Naive thymus-derived CD4-positive, alpha-beta T cell (primary cell): ENCODE results near the gene MYH10. TPM values are rescaled to one million over a fixed set of nuclear protein-coding genes. Genes with fewer than 3 reads are reported as not detected.

Source experiments
- ATAC-seq: fragments of 150-1000 bp; cut with Tn5 transposase; 2 replicates; pipeline ENCODE4 v1.10.0; 2021; ENCODE audit warnings: mild to moderate bottlenecking, moderate library complexity
- CTCF ChIA-PET: fragments of 350-600 bp; sonication (Branson Sonifier 250); formaldehyde crosslinking; loops from one replicate; lab custom pipeline; 2021; ENCODE audit warnings: antibody characterized with exemption; lab: Charles Lee
- POLR2A ChIA-PET: fragments of 350-600 bp; sonication (Branson Sonifier 250); formaldehyde crosslinking; loops from one replicate; lab custom pipeline; 2021; ENCODE audit warnings: antibody characterized with exemption, inconsistent platforms; lab: Charles Lee
- DNase-seq, 9 donors: peaks; one replicate each; pipeline versions ENCODE4 v3.0.0 to v3.0.0-alpha.2; 2020 to 2022; ENCODE audit warnings: mixed read lengths in 1 of 9
- H3K27ac ChIP-seq: one replicate; pipeline ENCODE4 v1.7.0; 2013; ENCODE audit warnings: mild to moderate bottlenecking, low read depth, low read length, moderate library complexity
- H3K27me3 ChIP-seq, 2 donors: one replicate each; pipeline ENCODE4 v1.7.0; 2013; ENCODE audit warnings: low read length in 2 of 2, mild to moderate bottlenecking in 2 of 2, moderate library complexity in 2 of 2; ENCODE audit not compliant: control insufficient read depth in 2 of 2, insufficient read depth in 2 of 2
- H3K36me3 ChIP-seq, 3 experiments: 1 replicate in 2 of 3; 2 replicates in 1 of 3; pipeline ENCODE4 v1.7.0; 2013; ENCODE audit warnings: low read length in 3 of 3, mild to moderate bottlenecking in 3 of 3, moderate library complexity in 1 of 3; ENCODE audit not compliant: insufficient read depth in 3 of 3, control insufficient read depth in 2 of 3
- H3K4me1 ChIP-seq, 2 donors: one replicate each; pipeline ENCODE4 v1.7.0; 2013; ENCODE audit warnings: low read length in 2 of 2, mild to moderate bottlenecking in 2 of 2, moderate library complexity in 1 of 2; ENCODE audit not compliant: control insufficient read depth in 2 of 2, insufficient read depth in 2 of 2
- H3K4me3 ChIP-seq: 2 replicates; pipeline ENCODE4 v1.7.0; 2013; ENCODE audit warnings: mild to moderate bottlenecking, low read length
- H3K9me3 ChIP-seq, 3 experiments: 1 replicate in 2 of 3; 2 replicates in 1 of 3; pipeline ENCODE4 v1.7.0; 2013; ENCODE audit warnings: low read length in 3 of 3; ENCODE audit not compliant: control insufficient read depth in 2 of 3
- H3K27ac Mint-ChIP-seq, 9 donors: one replicate each; pipeline ENCODE4 v1.8.0; 2020 to 2022; ENCODE audit warnings: mixed read lengths in 9 of 9, mild to moderate bottlenecking in 8 of 9, moderate library complexity in 5 of 9, inconsistent platforms in 2 of 9
- H3K27me3 Mint-ChIP-seq, 5 donors: one replicate each; pipeline ENCODE4 v1.8.0; 2021 to 2022; ENCODE audit warnings: mixed read lengths in 5 of 5, mild to moderate bottlenecking in 1 of 5
- H3K36me3 Mint-ChIP-seq, 5 donors: one replicate each; pipeline ENCODE4 v1.8.0; 2020 to 2022; ENCODE audit warnings: mixed read lengths in 5 of 5, mild to moderate bottlenecking in 3 of 5, inconsistent platforms in 1 of 5
- H3K4me1 Mint-ChIP-seq, 7 donors: one replicate each; pipeline ENCODE4 v1.8.0; 2020 to 2022; ENCODE audit warnings: mixed read lengths in 7 of 7, mild to moderate bottlenecking in 3 of 7, inconsistent platforms in 1 of 7
- H3K4me3 Mint-ChIP-seq, 10 donors: one replicate each; pipeline ENCODE4 v1.8.0; 2020 to 2022; ENCODE audit warnings: mild to moderate bottlenecking in 10 of 10, mixed read lengths in 10 of 10, moderate library complexity in 6 of 10, inconsistent platforms in 2 of 10
- H3K9me3 Mint-ChIP-seq, 11 donors: one replicate each; pipeline ENCODE4 v1.8.0; 2020 to 2022; ENCODE audit warnings: mixed read lengths in 11 of 11, mild to moderate bottlenecking in 4 of 11, inconsistent platforms in 1 of 11, moderate library complexity in 1 of 11
- intact Hi-C, 2 donors: fragments of 100-400 bp; cut with micrococcal nuclease; formaldehyde crosslinking; loops; one replicate each; pipeline ENCODE4 v1.15.1; 2023
- polyA plus RNA-seq, 2 donors: library from polyadenylated mRNA; unstranded; fragments of 300-500 nt; fragmentation: Illumina TruSeq; gene quantifications; one replicate each; pipeline ENCODE4 v1.2.3, GENCODE V29; 2021
- total RNA-seq, 6 experiments: library from RNA in 5 of 6; stranded (reverse) in 5 of 6; gene quantifications; 1 replicate in 5 of 6; 2 replicates in 1 of 6; pipeline ENCODE4 v1.2.3 and lab custom pipeline; 2021 to 2026

The MYH10 gene
- total and polyA plus RNA-seq, 7 experiments from 2014 or later: 0.85 to 10.0 (median 2.0) TPM

- Mint-ChIP-seq H3K4me1 (peaks cover 0 to 4% (median 0%) of the 10 kb centered on the region in 7 donors), H3K27me3 (no peaks in the 10 kb centered on the region), H3K4me3 (no peak overlapping the region), H3K36me3 (peaks cover 16 to 75% (median 45%) of the 10 kb centered on the region in 5 donors), H3K27ac (no peak overlapping the region), H3K9me3 (peaks cover 0 to 21% (median 7%) of the 10 kb centered on the region in 11 donors)
- Histone ChIP-seq H3K4me3 (no peak overlapping the region), H3K27me3 (no peaks in the 10 kb centered on the region), H3K36me3 (peaks cover 0 to 76% (median 0%) of the 10 kb centered on the region in 3 experiments), H3K4me1 (no peaks in the 10 kb centered on the region), H3K27ac (no peak overlapping the region), H3K9me3 (peaks cover 0 to 2% (median 0%) of the 10 kb centered on the region in 3 experiments)
- ChIA-PET POLR2A (no interaction called here), CTCF (interaction anchor here (0.7 kb wide), 1 partner anchor 566 kb away, joined by 4 read pairs; no protein-coding TSS in a partner anchor)
- DNase-seq (no peak), ATAC-seq (no peak)
- intact Hi-C loops: no loop called here
Observed at GRCh38 chr17:8479431-8479947, 151.0 kb downstream of the MYH10 start.

DNA sequence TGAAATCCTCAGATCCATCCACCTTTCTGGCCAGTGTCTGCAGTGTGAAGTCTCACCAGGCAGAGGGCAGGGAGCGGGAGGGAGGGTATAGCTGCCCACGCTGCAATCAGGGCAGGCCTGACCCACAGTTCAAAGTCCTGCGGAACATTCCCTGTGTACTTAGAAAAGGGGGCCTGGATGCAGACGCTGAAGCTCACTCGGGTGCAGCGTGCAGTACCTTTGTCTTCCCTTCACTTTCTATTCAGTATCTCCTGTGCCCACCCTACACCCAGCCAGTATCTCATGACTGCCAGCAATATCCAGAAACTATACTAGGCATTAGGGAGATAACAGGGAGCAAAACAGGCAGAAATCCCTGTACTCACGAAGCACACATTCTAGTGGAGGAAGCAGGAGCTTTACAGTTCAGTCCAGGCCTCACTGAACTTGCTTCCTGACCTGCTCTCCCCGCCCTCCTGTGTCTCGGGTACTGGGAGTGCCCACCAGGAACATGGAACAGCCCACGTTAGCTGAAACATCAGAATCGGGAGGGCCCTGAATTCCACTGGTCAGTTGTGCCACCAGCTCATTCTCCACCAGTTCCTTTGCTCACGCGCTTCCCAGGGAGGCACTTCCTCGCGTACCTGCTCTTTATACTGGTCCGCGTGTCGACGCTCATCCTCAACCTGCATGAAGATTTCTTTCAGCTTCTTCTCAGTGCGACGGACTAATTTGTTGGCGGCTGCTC, 152.6 kb downstream of the MYH10 start:
- ATAC-seq: no peak
- H3K27me3 Mint-ChIP-seq: no peaks in the 10 kb centered on the region
- intact Hi-C loops: no loop called here
- peaks cover 0 to 87% (median 0%) of the 10 kb centered on the region in 3 experiments for H3K36me3 ChIP-seq
- H3K27ac Mint-ChIP-seq: peak overlapping the region in 1 of 9 donors; percentile 34
- H3K4me3 Mint-ChIP-seq: no peak overlapping the region
- ChIA-PET POLR2A (no interaction called here), CTCF (no interaction called here)
- no peak for DNase-seq
- H3K36me3 Mint-ChIP-seq: peaks cover 21 to 79% (median 40%) of the 10 kb centered on the region in 5 donors
- peaks cover 0 to 5% (median 1%) of the 10 kb centered on the region in 11 donors for H3K9me3 Mint-ChIP-seq
- H3K9me3 ChIP-seq: no peaks in the 10 kb centered on the region
- H3K4me1 Mint-ChIP-seq: peaks cover 0 to 4% (median 0%) of the 10 kb centered on the region in 7 donors
- H3K27ac ChIP-seq: no peak overlapping the region
- H3K4me1 ChIP-seq: no peaks in the 10 kb centered on the region
- H3K27me3 ChIP-seq: no peaks in the 10 kb centered on the region
- no peak overlapping the region for H3K4me3 ChIP-seq

- Histone ChIP-seq H3K27me3 (no peaks in the 10 kb centered on the region), H3K36me3 (peaks cover 0 to 90% (median 0%) of the 10 kb centered on the region in 3 experiments), H3K4me1 (no peaks in the 10 kb centered on the region), H3K9me3 (no peaks in the 10 kb centered on the region), H3K4me3 (no peak overlapping the region), H3K27ac (no peak overlapping the region)
- no peak overlapping the region for H3K27ac Mint-ChIP-seq
- intact Hi-C loops: no loop called here
- ChIA-PET POLR2A (no interaction called here), CTCF (no interaction called here)
- DNase-seq (no peak), ATAC-seq (no peak)
- H3K4me1 Mint-ChIP-seq: peaks cover 0 to 4% (median 0%) of the 10 kb centered on the region in 7 donors
- no peak overlapping the region for H3K4me3 Mint-ChIP-seq
- H3K36me3 Mint-ChIP-seq: peaks cover 17 to 75% (median 33%) of the 10 kb centered on the region in 5 donors
- H3K27me3 Mint-ChIP-seq: no peaks in the 10 kb centered on the region
- H3K9me3 Mint-ChIP-seq: peaks cover 0 to 2% (median 0%) of the 10 kb centered on the region in 11 donors
Observed at GRCh38 chr17:8477171-8477570, 153.4 kb downstream of the MYH10 start.

DNA sequence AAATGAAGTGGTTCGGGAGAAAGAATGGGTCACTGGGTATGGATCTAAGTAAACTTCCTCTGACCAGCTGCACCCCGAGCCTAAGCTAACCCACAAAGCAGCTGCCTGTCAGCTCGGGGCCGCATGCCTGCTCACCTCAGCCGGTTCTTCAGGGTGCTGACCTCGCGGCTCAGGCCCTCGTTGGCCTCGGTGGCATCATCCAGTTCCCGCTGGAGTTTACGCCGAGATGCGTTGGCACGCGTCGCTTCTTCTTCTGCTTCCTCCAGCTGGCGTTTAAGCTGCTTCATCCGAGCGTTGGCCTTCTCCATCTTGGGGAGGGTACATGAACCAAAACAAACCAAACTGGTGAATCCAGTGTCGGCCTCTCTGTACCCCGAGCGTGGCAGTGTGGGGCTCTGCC, 153.8 kb downstream of the MYH10 start:
- H3K9me3 ChIP-seq: no peaks in the 10 kb centered on the region
- peaks cover 0 to 2% (median 0%) of the 10 kb centered on the region in 11 donors for H3K9me3 Mint-ChIP-seq
- POLR2A ChIA-PET: no interaction called here
- H3K27ac ChIP-seq: no peak overlapping the region
- peaks cover 0 to 94% (median 0%) of the 10 kb centered on the region in 3 experiments for H3K36me3 ChIP-seq
- peaks cover 0 to 4% (median 0%) of the 10 kb centered on the region in 7 donors for H3K4me1 Mint-ChIP-seq
- H3K4me3 Mint-ChIP-seq: no peak overlapping the region
- ATAC-seq: peak; percentile 15
- H3K36me3 Mint-ChIP-seq: peaks cover 17 to 71% (median 33%) of the 10 kb centered on the region in 5 donors
- H3K27ac Mint-ChIP-seq: peak overlapping the region in 1 of 9 donors; percentile 32
- intact Hi-C loops: no loop called here
- CTCF ChIA-PET: no interaction called here
- no peak overlapping the region for H3K4me3 ChIP-seq
- DNase-seq: no peak
- H3K27me3 Mint-ChIP-seq: no peaks in the 10 kb centered on the region
- no peaks in the 10 kb centered on the region for H3K27me3 ChIP-seq
- no peaks in the 10 kb centered on the region for H3K4me1 ChIP-seq

- H3K36me3 Mint-ChIP-seq: peaks cover 14 to 73% (median 32%) of the 10 kb centered on the region in 5 donors
- Histone ChIP-seq H3K27me3 (no peaks in the 10 kb centered on the region), H3K4me1 (no peaks in the 10 kb centered on the region), H3K9me3 (no peaks in the 10 kb centered on the region), H3K27ac (no peak overlapping the region), H3K4me3 (no peak overlapping the region), H3K36me3 (peaks cover 0 to 93% (median 0%) of the 10 kb centered on the region in 3 experiments)
- H3K4me3 Mint-ChIP-seq: no peak overlapping the region
- peaks cover 0 to 10% (median 0%) of the 10 kb centered on the region in 7 donors for H3K4me1 Mint-ChIP-seq
- ATAC-seq (no peak), DNase-seq (no peak)
- intact Hi-C loops: no loop called here
- ChIA-PET CTCF (no interaction called here), POLR2A (no interaction called here)
- H3K27me3 Mint-ChIP-seq: no peaks in the 10 kb centered on the region
- peak overlapping the region in 1 of 9 donors; percentile 52 for H3K27ac Mint-ChIP-seq
- peaks cover 0 to 2% (median 0%) of the 10 kb centered on the region in 11 donors for H3K9me3 Mint-ChIP-seq
Observed at GRCh38 chr17:8475781-8476180, 154.7 kb downstream of the MYH10 start.

GRCh38 chr17:8475227-8475626, 155.3 kb downstream of the MYH10 start:
- peaks cover 0 to 2% (median 0%) of the 10 kb centered on the region in 11 donors for H3K9me3 Mint-ChIP-seq
- CTCF ChIA-PET: no interaction called here

More at GRCh38 chr17:8475227-8475626, 155.3 kb downstream of the MYH10 start:
- Histone ChIP-seq H3K9me3 (no peaks in the 10 kb centered on the region), H3K4me1 (no peaks in the 10 kb centered on the region), H3K36me3 (peaks cover 0 to 94% (median 0%) of the 10 kb centered on the region in 3 experiments), H3K27me3 (no peaks in the 10 kb centered on the region), H3K4me3 (no peak overlapping the region), H3K27ac (no peak overlapping the region)
- no peak for ATAC-seq
- intact Hi-C loops: no loop called here
- no peak for DNase-seq
- H3K27me3 Mint-ChIP-seq: no peaks in the 10 kb centered on the region
- H3K4me1 Mint-ChIP-seq: peaks cover 0 to 10% (median 0%) of the 10 kb centered on the region in 7 donors
- H3K36me3 Mint-ChIP-seq: peaks cover 11 to 71% (median 29%) of the 10 kb centered on the region in 5 donors
- POLR2A ChIA-PET: no interaction called here
- peak overlapping the region in 3 of 9 donors; percentile 21 to 52 (median 25) for H3K27ac Mint-ChIP-seq
- no peak overlapping the region for H3K4me3 Mint-ChIP-seq
